Nephron (organoid): ENCODE measurements around the gene FGF11.

Experiments used
- H3K27ac Mint-ChIP-seq, 3 experiments: 2 replicates each; pipeline ENCODE4 v1.8.0; 2020; ENCODE audit warnings: mixed read lengths in 3 of 3, mild to moderate bottlenecking in 2 of 3, moderate library complexity in 1 of 3
- H3K27me3 Mint-ChIP-seq: 2 replicates; pipeline ENCODE4 v1.8.0; 2021; ENCODE audit warnings: low read depth, mild to moderate bottlenecking, moderate library complexity, mixed read lengths
- H3K36me3 Mint-ChIP-seq: 2 replicates; pipeline ENCODE4 v1.8.0; 2020; ENCODE audit warnings: low read depth, mixed read lengths
- H3K4me1 Mint-ChIP-seq: 2 replicates; pipeline ENCODE4 v1.8.0; 2020; ENCODE audit warnings: mixed read lengths
- H3K4me3 Mint-ChIP-seq, 3 experiments: 2 replicates each; pipeline ENCODE4 v1.8.0; 2020; ENCODE audit warnings: mild to moderate bottlenecking in 3 of 3, mixed read lengths in 3 of 3, moderate library complexity in 2 of 3
- H3K9me3 Mint-ChIP-seq: 2 replicates; pipeline ENCODE4 v1.8.0; 2020; ENCODE audit warnings: mixed read lengths
- TF ChIP-seq, protein P1 (sequence below), 3 experiments: fragments of 200-600 bp; sonication (generic); IDR thresholded peaks; one replicate each; pipeline ENCODE4 v1.5.0; 2021; ENCODE audit warnings: antibody characterized with exemption in 3 of 3; ENCODE audit not compliant: unreplicated experiment in 3 of 3

Gene FGF11

DNA sequence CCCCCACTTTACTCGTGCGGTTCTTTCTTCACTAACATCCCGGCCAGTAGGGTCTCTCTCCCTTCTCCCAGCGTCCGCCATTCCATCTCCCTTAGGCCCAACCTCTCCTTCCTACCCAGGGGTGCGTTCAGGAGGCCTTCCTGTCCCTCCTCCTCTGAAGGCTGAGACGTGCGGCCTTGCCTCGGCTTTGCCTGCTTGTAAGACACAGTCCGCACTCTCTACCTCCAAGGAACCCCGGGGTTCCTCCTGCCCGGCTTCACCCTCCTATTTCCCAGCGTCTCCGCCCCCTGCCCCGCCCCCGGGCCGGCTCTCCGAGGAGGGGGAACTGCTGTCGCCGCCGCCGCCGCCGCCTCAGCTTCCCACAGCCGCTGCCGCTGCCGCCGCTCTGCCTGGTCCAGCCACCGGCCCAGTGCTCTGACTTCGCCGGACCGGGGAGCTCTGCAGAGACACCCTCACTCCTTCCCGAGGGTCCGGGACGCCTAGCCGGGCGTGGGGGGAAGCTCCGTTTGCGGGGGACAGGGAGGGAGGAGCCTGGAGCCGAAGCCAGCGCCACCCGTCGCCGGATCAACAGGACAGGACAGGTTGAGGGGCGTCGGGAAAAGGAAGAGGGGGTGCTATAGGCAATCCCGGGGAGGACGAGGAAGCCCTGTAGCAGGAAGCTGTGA is 1.2 kb upstream of the FGF11 start:
- Mint-ChIP-seq H3K36me3 (no peaks in the 10 kb centered on the region), H3K4me3 (peak overlapping the region; percentile 87 to 92 (median 91)), H3K9me3 (no peaks in the 10 kb centered on the region), H3K27me3 (peaks cover 22% of the 10 kb centered on the region), H3K27ac (peak overlapping the region; percentile 89 to 97 (median 90)), H3K4me1 (peaks cover 51% of the 10 kb centered on the region)
- TF ChIP-seq, protein P1, sequence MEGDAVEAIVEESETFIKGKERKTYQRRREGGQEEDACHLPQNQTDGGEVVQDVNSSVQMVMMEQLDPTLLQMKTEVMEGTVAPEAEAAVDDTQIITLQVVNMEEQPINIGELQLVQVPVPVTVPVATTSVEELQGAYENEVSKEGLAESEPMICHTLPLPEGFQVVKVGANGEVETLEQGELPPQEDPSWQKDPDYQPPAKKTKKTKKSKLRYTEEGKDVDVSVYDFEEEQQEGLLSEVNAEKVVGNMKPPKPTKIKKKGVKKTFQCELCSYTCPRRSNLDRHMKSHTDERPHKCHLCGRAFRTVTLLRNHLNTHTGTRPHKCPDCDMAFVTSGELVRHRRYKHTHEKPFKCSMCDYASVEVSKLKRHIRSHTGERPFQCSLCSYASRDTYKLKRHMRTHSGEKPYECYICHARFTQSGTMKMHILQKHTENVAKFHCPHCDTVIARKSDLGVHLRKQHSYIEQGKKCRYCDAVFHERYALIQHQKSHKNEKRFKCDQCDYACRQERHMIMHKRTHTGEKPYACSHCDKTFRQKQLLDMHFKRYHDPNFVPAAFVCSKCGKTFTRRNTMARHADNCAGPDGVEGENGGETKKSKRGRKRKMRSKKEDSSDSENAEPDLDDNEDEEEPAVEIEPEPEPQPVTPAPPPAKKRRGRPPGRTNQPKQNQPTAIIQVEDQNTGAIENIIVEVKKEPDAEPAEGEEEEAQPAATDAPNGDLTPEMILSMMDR (IDR thresholded peaks at IDR 0.05; ENCODE audit: unreplicated experiment in 3 of 3): no peak

DNA sequence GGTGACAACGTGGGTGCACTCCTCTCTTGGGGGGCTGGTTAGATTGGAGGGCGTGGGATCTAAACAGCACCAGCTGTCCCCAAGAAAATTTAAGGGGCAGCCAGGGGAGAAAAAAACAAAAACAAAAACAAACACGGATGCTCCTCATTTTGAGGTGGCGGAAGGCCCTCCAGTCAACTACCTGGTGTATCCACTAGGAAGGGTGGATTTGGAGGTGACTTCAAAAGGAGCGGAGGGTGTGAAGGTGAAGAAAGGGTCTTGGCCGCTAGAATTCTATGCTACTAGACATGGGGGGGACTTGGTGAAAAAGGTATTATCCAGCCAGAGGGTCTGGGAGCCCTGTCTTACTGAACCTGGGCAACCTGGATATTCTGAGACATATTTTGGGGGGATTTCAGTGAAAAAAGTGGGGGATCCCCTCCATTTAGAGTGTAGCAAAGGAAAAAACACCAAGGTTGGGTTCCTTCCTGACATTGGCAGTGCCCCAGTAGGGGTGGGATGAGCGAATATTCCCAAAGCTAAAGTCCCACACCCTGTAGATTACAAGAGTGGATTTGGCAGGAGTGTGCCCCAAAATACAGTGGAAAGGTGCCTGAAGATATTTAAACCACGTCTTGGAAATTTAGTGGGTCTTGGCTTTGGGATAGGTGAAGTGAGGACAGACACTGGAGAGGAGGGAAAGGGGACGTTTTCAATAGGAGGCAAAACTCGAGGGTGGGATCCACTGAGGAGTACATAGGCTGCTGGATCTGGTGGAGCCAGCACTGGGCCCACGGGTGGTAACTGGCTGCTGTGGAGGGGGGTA is 454 bp upstream of the FGF11 start:
- TF ChIP-seq, protein P1 (IDR thresholded peaks at IDR 0.05; ENCODE audit: unreplicated experiment in 3 of 3): no peak

DNA sequence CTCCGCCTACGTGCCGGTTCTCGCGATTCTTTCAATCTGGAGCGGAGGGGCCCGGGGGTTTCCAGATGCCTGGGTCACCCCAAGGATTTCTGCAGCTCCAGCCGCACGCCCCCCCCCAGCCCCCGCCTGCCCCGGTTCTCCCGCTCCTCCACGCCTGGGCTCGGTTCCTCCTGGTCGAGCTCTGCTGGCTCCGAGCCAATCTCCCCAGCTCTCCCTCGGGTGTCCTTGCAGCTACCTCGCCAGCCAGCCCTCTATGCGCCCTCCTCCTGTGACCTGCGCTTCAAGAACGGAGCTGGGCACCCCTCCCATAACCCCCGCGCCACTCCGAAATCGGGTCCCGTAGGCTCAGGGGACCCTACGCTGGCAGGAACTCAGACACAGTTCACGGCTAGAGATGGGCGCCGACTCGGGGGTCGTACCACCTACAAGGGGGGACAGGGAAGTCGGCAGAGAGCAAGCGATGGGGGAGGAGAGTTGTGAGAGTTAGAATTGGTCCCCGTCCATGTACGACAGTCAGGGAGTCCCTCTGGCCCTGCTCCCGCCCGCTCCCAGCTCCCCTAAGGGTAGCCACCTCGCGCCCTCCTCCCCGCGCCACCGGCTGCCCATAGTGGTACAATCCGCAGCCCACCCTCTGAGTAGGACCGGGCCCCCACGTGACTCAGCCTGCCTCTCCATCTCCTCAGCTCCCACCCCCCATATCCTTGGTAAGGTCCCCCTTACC is 961 bp downstream of the FGF11 start:
- peaks cover 19% of the 10 kb centered on the region for H3K27me3 Mint-ChIP-seq
- TF ChIP-seq, protein P1 (IDR thresholded peaks at IDR 0.05; ENCODE audit: unreplicated experiment in 3 of 3): no peak
- no peaks in the 10 kb centered on the region for H3K36me3 Mint-ChIP-seq

More for the DNA sequence above, 454 bp upstream of the FGF11 start:
- H3K4me1 Mint-ChIP-seq: peaks cover 59% of the 10 kb centered on the region
- H3K4me3 Mint-ChIP-seq: peak overlapping the region; percentile 87 to 92 (median 91)
- H3K9me3 Mint-ChIP-seq: no peaks in the 10 kb centered on the region
- H3K27me3 Mint-ChIP-seq: peaks cover 22% of the 10 kb centered on the region
- no peaks in the 10 kb centered on the region for H3K36me3 Mint-ChIP-seq
- H3K27ac Mint-ChIP-seq: peak overlapping the region; percentile 82 to 90 (median 84)

DNA sequence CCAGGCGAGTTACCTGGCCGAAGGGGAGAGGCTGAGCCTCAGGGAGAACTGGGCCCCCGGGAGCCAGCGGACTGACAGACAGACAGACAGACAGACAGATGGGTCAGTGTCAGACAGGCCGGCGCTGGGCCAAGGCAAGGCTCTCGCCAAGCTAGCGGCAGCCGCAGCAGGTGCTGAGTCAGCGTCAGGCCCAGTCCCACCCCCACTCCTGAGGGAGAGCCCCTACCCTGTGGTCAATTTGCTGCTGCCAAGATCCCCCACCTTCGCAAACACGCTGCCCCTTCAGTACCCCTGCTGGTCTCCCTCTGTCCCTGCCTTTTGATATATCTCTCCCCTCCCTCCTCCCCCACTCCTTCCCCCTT is 1.5 kb downstream of the FGF11 start:
- peaks cover 20% of the 10 kb centered on the region for H3K27me3 Mint-ChIP-seq
- H3K27ac Mint-ChIP-seq: peak overlapping the region; percentile 97 to 99 (median 99)
- peak overlapping the region; percentile 97 to 99 (median 98) for H3K4me3 Mint-ChIP-seq
- no peaks in the 10 kb centered on the region for H3K9me3 Mint-ChIP-seq
- H3K36me3 Mint-ChIP-seq: no peaks in the 10 kb centered on the region
- peaks cover 67% of the 10 kb centered on the region for H3K4me1 Mint-ChIP-seq
- TF ChIP-seq, protein P1 (IDR thresholded peaks at IDR 0.05; ENCODE audit: unreplicated experiment in 3 of 3): peak in 2 of 3 experiments; percentile 22 to 26

More for the DNA sequence above, 961 bp downstream of the FGF11 start:
- H3K4me3 Mint-ChIP-seq: peak overlapping the region; percentile 97 to 99 (median 98)
- H3K4me1 Mint-ChIP-seq: peaks cover 65% of the 10 kb centered on the region
- H3K9me3 Mint-ChIP-seq: no peaks in the 10 kb centered on the region
- H3K27ac Mint-ChIP-seq: peak overlapping the region; percentile 97 to 99 (median 99)

DNA sequence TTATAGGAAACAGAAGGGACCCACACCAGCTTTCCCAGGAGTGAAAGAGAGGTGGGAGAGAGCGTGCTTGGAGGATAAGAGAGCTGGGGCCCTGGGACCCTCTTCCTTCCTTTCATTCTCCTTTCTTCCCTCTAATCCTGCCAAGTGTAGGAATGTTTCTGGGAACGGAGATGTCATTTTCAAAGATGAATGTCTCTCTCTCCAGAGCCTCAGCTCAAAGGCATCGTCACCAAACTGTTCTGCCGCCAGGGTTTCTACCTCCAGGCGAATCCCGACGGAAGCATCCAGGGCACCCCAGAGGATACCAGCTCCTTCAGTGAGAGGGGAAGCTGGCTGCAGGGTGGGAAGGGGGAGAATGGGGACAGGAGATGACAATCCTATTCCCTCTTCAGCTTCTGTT is 2.0 kb downstream of the FGF11 start:
- Mint-ChIP-seq H3K4me3 (peak overlapping the region; percentile 97 to 99 (median 98)), H3K27ac (peak overlapping the region; percentile 97 to 99 (median 99)), H3K9me3 (no peaks in the 10 kb centered on the region), H3K36me3 (no peaks in the 10 kb centered on the region), H3K27me3 (peaks cover 16% of the 10 kb centered on the region), H3K4me1 (peaks cover 71% of the 10 kb centered on the region)
- TF ChIP-seq, protein P1 (IDR thresholded peaks at IDR 0.05; ENCODE audit: unreplicated experiment in 3 of 3): no peak
